ENCODE measurements around the gene ADAP2.
"Not testable (repeated sequence)": the region's sequence is repeated elsewhere in the genome, so short reads cannot be mapped to it uniquely, and the experiment has no call there.

ADAP2 gene, protein sequence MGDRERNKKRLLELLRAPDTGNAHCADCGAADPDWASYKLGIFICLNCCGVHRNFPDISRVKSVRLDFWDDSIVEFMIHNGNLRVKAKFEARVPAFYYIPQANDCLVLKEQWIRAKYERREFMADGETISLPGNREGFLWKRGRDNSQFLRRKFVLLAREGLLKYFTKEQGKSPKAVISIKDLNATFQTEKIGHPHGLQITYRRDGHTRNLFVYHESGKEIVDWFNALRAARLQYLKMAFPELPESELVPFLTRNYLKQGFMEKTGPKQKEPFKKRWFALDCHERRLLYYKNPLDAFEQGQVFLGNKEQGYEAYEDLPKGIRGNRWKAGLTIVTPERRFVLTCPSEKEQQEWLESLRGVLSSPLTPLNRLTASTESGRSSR

DNA sequence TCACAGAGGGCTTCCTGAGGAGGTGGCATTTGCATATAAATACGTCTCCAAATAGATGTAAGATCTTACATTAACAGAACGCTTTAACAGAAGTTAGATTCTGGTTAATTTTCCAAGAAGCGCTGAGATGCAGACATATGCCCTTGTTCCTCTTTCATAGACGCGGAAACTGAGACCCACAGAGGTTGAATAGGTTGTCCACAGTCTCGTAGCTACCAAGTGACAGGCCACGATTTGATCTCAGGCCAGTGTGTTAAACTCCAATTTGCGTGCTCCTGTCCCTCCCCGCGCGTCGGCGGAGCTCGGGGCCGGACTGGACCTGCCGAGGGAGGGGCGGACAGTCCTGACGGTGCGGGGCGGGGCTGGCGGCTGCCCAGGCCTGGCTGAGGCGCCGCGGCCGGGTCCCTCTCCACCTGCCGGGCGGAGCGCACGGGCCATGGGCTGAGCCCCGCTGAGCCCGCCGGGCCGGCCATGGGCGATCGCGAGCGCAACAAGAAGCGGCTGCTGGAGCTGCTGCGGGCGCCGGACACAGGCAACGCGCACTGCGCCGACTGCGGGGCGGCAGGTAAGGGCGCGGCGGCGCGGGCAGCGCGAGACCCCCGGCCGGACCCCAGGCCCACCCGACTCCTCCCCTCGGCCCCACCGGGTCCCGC, at the start of gene ADAP2:
Gene ADAP2 (plus strand): TSS at position 402 of the 653 bp plus-strand sequence. CDS start 70 bp downstream, at position 472.
- no peak for DNase-seq

DNA sequence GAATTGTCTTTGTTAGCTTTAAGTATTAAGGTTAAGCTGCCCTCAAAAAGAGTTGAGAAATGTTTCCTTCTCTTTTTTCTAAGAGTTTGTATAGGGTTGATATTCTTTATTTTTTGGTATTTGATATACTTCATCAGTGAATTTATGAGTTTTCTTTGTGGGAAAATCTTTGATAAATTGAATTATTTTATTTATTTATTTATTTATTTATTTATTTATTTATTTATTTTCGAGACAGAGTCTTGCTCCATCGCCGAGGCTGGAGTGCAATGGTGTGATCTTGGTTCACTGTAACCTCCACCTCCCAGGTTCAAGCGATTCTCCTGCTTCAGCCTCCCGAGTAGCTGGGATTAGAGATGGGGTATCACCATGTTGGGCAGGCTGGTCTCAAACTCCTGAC, 35.6 kb upstream of the ADAP2 start:
- no peak for DNase-seq

DNA sequence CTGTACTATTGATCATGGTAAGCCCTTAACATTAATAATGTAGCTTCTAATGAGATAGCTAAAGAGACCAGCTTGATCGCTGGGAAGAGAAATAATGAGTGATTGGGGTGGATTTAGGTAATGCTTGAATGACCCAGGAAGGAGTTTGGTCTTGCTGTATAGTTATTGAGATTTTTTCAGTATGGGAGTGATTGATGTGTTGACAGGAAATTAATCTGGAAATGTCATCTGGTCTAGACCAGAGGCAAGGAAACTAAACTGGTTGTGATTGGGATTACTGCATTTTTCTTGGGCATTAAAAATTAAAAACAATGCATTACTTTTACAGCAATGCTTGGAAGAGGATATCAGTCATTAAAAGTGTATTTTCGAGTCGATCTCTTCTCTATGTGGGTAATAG, 27.5 kb upstream of the ADAP2 start:
- no peak for DNase-seq

DNA sequence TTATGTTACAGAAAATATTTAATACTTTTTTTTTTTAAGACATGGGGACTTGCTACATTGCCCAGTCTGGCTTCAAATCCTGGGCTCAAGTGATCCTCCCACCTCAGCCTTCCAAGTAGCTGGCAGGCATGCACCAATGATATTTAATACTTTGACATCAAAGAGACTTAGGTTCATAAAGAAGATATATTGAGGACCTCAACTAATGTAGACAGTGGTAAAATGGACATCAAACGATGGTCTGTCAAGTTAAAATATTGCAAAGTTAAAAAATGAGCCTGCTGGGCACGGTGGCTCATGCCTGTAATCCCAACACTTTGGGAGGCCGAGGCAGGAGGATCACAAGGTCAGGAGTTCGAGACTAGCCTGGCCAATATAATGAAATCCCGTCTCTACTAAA, 24.4 kb upstream of the ADAP2 start:
- DNase-seq = no peak

DNA sequence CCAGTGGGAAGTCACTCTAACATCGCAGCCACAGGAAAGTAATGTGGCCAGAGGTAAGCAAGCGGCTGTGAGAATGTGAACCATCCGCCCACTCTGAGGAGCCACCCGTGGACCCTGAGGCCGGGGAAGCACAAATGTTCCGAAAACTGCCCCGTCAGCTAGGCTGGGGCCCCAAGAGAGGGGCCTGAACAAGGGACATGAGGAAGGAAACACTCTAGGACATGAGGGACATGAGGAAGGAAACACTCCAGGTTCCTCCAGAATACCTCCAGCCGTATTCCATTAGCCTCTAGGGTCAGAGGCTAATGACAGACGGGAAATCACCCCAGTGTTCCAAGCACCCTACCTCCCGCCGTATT, 16.0 kb upstream of the ADAP2 start:
- no peak for DNase-seq

DNA sequence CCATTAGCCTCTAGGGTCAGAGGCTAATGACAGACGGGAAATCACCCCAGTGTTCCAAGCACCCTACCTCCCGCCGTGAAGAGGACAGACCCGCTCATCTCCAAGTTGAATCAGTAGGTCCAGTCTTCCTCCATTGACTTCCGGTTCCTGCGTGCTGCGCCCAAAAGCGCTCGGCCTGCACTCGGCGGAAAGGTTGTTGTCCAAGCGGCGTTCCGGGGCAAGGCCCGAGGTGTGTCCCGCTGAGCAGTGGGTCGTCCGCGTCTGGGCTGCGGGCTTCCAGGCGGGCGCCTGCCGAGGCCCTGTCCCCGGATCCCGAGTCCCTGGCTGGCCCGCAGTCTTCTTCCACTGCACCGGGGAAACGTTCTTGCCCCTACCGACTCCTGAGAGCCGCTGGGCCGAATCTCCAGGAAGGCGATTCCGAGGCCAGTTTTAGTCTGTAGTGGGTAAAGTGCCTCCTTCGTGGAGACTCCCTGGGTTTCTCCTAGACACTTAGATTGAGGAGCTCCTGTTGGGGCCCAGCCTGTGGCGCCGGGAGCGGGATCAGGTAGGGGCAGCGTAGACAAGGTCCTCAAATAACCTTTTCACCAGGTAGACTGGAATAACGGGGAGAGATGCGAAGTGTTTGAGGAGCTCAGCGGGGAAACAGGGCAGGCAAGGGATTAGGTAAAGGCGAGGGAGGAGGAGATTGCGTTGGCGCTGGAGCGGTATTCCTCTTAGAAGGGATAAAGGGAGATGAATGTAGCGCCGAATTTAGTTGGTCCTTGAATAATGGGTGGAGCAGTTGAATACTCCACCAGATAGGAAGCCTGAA, 15.4 kb upstream of the ADAP2 start, which contains the start of gene TEFM:
Gene TEFM (minus strand): TSS at position 138 of the 811 bp plus-strand sequence. CDS start 40 bp downstream, at position 98.
- no peak for DNase-seq

DNA sequence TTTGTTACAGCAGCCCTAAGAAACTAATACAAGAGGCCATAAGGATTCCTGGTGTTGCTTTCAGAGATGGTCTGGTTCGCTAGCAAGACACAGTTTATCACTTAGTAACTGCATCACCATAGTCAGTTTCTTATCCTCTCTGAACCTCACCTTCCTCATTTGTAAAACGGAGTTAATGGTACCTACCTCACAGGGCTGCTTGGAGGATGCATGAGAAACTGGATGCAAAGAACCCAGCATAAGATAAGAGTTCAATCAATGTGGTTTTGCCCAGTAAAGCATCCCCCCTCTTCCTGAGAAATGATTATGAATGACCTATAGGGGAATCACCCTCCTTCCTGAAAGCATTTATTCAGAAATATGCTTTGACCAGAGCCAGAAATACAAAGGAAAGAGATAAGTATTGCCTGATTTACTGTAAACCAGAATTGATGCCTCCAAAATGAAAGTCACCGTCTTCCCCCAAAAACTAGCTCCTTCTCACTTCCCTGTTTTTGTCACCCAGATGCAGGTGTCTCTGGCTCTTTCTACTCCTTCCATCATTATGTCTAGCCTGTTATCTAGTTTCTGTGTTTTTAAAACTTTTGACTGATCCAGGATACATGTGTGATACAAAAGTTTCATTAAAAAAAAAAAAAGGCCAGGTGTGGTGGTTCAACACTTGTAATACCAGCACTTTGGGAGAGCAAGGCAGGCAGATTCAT, 12.9 kb upstream of the ADAP2 start:
- DNase-seq = no peak

DNA sequence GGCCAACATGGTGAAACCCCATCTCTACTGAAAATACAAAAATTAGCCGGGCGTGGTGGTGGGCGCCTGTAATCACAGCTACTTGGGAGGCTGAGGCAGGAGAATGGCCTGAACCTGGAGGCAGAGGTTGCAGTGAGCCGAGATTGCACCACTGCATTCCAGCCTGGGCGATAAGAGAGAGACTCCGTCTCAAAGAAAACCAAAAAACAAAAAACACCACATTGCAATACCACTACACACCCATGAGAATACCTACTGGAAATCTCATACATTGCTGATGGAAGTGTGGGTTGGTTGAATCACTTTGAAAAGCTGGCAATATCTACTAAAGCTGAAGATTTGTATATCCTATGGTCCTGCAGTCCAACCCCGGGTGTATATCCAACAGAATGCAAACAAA, 11.6 kb upstream of the ADAP2 start:
- not testable (repeated sequence) for DNase-seq

DNA sequence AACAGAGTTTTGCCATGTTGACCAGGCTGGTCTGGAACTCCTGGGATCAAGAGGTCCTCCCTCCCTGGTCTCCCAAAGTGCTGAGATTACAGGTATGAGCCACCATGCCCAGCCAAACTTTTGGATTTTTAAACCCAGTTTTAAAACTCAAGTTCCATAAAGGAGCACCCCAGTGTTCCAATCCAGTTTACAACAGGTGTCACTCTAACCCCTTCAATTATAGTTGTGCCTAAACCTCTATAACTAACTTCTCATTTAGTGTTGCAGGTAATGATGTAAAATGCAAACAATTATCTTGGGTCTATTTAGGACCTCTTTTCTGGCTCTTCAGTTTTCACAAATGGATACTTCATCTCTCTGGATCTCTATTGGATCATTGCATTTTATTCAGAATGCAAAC, 7.8 kb upstream of the ADAP2 start:
- DNase-seq = no peak

DNA sequence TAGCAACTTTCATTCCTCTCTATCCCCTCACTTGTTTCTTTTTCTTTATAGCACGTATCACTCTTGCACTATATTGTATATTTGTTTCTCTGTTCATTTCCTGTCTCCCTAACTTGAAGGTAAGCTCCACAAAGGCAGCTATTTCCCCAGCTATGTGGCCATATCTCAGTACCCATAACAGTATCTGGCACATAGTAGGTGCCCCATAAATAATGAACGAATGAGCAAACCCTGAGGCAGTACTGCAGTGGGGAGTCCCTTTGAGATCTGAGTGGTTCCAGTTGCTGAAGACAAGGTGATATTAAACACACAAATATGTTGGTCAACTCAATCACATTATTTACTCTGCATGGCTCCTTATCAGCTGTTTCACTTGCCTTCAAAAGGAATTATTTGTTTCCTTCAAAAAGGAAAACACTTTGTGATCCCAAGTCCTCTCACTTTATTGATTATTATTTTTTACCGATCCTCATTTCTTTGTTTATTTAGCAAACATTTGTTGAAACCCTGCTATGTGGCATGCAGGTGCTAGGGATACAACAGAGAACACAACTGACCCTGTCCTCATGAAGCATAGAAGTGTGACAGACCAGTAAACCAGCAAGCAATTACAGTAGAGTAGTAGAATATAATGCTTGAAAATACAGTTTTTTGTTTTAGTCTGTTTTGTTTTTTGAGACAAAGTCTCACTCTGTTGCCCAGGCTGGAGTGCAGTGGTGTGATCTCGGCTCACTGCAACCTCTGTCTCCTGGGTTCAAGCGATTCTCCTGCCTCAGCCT, 5.7 kb upstream of the ADAP2 start:
- no peak for DNase-seq

DNA sequence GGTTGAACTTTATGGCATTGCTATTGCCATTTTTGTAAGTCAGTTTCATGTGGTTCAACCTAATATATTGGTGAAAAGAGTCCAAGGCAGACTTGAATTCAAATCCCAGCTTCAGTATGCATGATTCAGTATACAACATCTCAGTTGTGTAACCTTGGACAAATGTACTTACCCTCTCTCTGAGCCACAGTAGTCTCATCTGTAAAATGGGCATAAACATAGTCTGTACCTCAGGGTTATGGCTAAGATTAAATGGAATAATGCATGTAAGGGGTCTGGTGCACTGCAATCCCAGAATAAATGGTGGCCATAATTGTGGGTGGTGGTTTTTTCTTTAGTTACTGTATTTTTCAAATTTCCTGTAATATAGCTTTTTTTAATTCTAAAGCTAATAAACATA, 4.7 kb upstream of the ADAP2 start:
- DNase-seq = no peak

DNA sequence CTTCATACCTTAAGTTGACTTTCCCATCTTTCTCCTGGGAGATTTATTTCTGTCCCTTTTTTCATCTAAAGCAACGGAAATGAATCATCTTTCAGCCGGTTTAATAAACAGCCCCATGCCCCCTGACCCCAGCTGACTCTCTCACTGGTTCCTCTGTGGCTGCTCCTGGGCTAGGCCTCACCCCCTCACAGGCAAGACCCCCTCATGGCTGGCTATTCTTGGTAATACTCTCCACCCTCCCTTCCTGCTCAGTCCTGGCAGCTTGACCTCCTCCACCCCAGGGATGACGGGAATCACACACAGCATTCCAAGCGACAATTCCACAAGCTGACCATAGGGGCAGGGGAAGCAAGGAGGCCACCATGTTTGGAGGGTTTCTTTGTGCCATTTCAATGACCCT, 1.5 kb upstream of the ADAP2 start:
- DNase-seq = no peak

DNA sequence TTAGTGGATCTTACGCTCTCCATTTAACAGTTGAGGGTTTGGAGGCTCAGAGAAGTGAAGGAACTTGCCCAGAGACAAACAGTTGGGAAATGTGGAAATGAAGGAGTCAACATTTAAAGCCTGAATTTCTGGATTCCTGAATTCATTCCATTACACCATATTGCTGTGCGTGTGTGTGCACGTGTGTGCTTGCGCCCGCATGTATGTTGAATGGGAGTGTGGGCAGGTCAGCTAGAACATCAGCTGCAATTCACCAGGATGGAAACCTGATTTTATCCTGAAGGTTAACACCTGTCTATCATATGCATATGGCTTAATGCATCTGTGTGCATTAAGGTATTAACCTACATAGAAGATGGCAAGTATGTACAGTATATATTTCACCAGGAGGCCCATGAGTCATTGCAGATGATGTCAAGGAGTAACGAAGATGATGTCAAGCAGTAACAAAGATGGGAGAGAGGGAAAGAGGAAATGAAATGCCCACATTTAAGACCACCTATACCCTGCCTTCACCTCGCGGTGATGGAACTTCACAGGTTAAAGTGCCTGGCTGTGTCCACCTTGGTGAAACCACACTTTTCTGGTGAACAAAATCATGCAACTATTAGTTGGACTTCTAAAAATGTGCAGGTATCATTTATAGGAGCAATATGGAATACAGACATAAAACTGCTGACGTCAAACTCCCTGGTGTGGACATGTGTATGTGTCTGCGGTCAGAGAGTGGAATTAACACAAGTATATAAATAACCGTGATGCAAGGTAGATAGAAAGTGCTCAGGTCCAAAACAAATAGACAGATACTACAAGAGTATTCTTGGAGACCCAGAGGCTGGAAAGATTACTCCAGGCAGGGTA, 832 bp upstream of the ADAP2 start:
- DNase-seq = no peak

DNA sequence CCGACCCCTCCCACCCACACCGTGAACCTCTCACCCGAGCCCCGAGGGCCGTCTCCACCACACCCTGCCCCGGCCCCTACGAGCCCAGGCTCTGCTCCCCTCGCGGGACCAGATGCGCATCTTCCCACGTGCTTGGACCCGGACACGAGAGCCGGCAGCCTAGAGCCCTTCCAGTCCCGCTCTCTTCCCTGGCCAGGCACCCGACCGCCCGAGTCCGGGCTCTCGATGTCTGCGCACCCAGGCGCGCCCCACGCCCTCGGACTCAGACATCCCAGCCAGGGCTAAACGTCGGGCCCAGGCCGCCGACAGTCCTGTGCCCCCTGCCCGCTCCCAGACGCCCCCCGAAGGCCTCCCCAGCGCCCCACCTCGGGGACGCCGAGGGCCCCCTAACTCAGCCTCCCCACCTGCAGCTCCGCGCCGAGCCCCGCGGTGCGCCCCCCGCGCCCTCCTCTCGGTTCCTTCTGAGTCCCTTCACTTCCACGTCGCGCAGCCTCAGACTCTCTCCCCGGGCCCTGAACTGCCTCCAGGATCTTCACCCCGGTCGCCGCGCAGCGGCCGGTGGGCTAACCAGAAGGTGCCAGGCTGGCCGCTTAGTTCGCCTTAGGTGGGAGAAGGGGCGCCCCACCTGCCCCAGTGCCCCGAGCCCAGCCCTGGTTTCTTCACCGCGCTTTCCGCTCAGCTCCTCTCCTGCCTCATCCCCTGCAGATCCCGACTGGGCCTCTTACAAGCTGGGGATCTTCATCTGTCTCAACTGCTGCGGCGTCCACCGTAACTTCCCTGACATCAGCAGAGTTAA, 688 bp downstream of the ADAP2 start:
- DNase-seq = no peak

DNA sequence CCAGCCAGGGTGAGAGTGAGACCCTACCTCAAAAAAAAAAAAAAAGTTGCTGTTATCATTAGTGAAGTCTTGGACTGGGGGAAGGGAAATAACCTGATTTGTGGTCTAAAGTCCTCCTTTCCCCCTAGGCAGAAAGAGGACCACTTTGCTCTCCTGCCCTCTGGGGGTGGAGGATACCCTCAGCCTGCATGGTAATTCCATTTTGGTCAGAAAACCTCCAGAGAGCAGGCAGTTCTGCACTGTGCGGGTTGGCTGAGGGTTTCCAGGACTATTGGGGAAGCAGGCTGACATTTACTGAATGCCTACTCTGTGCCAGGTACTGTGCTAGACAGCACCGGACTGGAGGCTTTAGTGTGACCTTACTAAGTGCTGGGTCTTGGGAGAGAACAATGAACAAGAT, 2.6 kb downstream of the ADAP2 start:
- no peak for DNase-seq

DNA sequence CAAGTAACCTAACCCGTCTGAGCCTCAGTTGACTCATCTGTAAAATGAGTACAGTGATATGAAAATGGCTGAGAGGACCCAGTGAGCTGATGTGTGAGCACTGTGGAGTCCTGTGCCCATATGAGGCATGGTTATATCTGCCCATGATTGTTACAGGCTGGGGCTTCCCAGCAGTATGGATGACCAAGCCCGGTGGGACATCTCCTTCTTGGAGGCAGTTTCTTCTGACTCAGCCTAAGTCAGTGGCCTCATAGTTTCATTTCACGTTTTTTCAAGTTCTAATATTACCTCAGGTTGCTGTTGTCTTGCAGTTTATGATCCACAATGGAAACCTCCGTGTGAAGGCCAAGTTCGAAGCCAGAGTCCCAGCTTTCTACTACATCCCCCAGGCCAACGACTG, 4.8 kb downstream of the ADAP2 start:
- DNase-seq = no peak

DNA sequence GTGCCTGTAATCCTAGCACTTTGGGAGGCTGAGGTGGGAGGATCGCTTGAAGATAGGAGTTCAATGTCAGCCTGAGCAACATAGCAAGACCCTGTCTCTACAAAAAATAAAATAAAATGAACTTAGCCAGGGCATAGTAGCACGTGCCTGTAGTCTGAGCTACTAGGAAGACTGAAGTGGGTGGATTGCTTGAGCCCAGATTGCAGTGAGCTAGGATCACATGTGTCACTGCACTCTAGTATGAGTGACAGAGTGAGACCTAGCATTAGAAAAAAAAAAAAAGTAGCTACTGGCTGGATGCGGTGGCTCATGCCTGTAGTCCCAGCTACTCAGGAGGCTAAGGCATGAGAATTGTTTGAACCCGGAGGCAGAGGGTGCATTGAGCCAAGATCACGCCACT, 6.0 kb downstream of the ADAP2 start:
- no peak for DNase-seq

DNA sequence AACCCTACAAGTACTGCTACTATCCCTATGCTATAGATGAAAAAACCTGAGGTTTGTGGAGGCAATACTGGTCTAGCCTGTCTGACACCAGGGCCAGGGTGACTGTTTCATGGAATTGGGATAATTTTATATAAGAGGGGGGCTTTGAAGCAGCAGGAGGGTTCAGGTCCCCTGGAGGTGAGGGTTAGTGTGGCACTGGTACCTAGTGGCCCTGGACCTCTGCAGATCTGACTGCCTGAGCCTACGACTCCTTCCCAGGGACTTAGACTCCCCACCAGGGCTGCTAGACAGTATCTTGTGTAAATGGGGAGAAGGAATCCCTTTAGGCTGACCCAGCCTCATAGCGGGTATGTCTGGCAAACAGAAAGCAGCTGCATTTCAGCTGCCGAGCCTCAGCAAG, 6.8 kb downstream of the ADAP2 start:
- no peak for DNase-seq

DNA sequence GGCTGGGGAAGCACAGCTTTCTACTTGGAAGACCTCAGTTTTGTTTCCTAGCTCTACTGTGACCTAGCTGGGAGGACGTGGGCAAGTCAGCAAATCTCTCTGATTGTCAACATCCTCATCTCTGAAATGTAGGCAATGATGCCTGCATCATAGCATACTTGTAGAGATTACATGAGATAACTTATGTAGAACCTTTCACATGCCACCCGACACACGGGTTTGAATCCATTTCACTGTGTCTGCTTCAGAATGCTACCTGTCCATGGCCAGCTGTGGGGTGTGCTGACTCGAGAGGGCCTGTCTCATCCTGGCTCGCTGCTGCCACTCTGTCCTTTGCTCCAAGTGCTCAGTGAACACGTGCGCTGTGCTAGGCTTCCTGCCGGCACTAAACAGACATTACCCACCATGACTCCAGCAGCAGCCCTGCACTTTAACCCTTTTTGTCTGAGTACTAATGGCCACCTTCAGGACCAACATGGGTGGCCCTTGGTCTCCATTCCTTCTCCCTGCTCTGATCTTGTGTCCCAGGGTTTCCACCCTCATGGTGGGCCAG, 7.4 kb downstream of the ADAP2 start:
- DNase-seq = no peak

DNA sequence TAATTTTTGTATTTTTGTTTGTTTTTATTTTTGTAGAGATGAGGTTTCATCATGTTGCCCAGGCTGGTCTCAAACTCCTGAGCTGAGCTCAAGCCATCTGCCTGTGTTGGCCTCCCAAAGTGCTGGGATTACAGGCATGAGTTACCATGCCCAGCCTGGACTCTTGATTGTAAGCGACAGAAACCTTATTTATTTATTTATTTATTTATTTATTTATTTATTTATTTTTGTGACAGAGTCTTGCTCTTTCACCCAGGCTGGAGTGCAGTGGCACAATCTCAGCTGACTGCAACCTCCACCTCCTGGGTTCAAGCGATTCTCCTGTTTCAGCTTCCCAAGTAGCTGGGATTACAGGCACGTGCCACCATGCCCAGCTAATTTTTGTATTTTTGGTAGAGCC, 8.1 kb downstream of the ADAP2 start:
- not testable (repeated sequence) for DNase-seq
